CD1c-positive myeloid dendritic cell (primary cell): ENCODE data around the gene TDRD6.
A peak's percentile ranks its signal among the peaks of the same experiment; 100 is the strongest.
"Not testable (repeated sequence)": the region's sequence is repeated elsewhere in the genome, so short reads cannot be mapped to it uniquely, and the experiment has no call there.

Source experiments
- DNase-seq: peaks from one replicate; pipeline ENCODE4 v3.0.0-alpha.2; 2016; ENCODE audit errors: extremely low spot score

The TDRD6 gene

GRCh38 chr6:46687619-46688097 lies at the start of gene TDRD6:
Gene TDRD6, plus strand, starts transcription at chr6:46687885. Its CDS starts 244 bp downstream, at chr6:46688129.
- no peak for DNase-seq

- no peak for DNase-seq
Measured at GRCh38 chr6:46637933-46638332, 49.8 kb upstream of the TDRD6 start.

GRCh38 chr6:46638650-46639049 lies 49.0 kb upstream of the TDRD6 start:
- DNase-seq = no peak

GRCh38 chr6:46642928-46643751 lies 44.5 kb upstream of the TDRD6 start:
- DNase-seq = no peak

GRCh38 chr6:46645265-46645664 lies 42.4 kb upstream of the TDRD6 start:
- DNase-seq = no peak

- DNase-seq = not testable (repeated sequence)
Measured at GRCh38 chr6:46648108-46648507, 39.6 kb upstream of the TDRD6 start.

- DNase-seq = no peak
Measured at GRCh38 chr6:46648869-46649492, 38.7 kb upstream of the TDRD6 start.

GRCh38 chr6:46651006-46651405 lies 36.7 kb upstream of the TDRD6 start:
- DNase-seq = no peak

GRCh38 chr6:46651816-46652215 lies 35.9 kb upstream of the TDRD6 start:
- DNase-seq = no peak

GRCh38 chr6:46652232-46652602 lies 35.5 kb upstream of the TDRD6 start:
- no peak for DNase-seq

- peak; percentile 88 for DNase-seq
Measured at GRCh38 chr6:46652603-46653438, 34.9 kb upstream of the TDRD6 start, which contains the start of the genes CYP39A1 and SLC25A27. Gene CYP39A1, minus strand, starts transcription at chr6:46652818. Its CDS starts 236 bp downstream, at chr6:46652582. Gene SLC25A27, plus strand, starts transcription at chr6:46652975. Its CDS starts 218 bp downstream, at chr6:46653193.

- DNase-seq = no peak
Measured at GRCh38 chr6:46653439-46654195, 34.1 kb upstream of the TDRD6 start.

- no peak for DNase-seq
Measured at GRCh38 chr6:46655803-46656202, 31.9 kb upstream of the TDRD6 start.

- DNase-seq = no peak
Measured at GRCh38 chr6:46657642-46658041, 30.0 kb upstream of the TDRD6 start.

- no peak for DNase-seq
Measured at GRCh38 chr6:46661483-46661882, 26.2 kb upstream of the TDRD6 start.

- DNase-seq = no peak
Measured at GRCh38 chr6:46667377-46667776, 20.3 kb upstream of the TDRD6 start.

GRCh38 chr6:46674410-46674809 lies 13.3 kb upstream of the TDRD6 start:
- DNase-seq = no peak

GRCh38 chr6:46676604-46677313 lies 10.9 kb upstream of the TDRD6 start:
- no peak for DNase-seq

- DNase-seq = no peak
Measured at GRCh38 chr6:46677314-46677654, 10.4 kb upstream of the TDRD6 start.

- DNase-seq = no peak
Measured at GRCh38 chr6:46684771-46685170, 2.9 kb upstream of the TDRD6 start.
